Measurements from ENCODE around the gene MICAL2. TPM values are rescaled to one million over a fixed set of nuclear protein-coding genes. Genes with fewer than 3 reads are reported as not detected.

Gene MICAL2
- total and polyA plus RNA-seq, 2 of the 8 experiments (the other 6 are each of a cell fraction or from before 2014, with no cell fraction given), result 1.3 to 4.1 TPM

- Histone ChIP-seq H3K18ac (ENCODE audit: extremely low read depth, low read length) (no peak overlapping the region), H3K9ac (replicated peaks in 1 of 4; ENCODE audit: extremely low read depth in 1 of 4, low read depth in 3 of 4, low read length in 3 of 4) (no peak overlapping the region), H3K9me3 (ENCODE audit: insufficient read depth in 2 of 2, low read depth in 1 of 2, low read length in 1 of 2) (no peaks in the 10 kb centered on the region), H3K56ac (replicated peaks; ENCODE audit: insufficient read length, low read depth, low read length) (no peak overlapping the region), H3K23ac (ENCODE audit: insufficient read length) (no peak overlapping the region), H4K5ac (ENCODE audit: insufficient read length, low read depth, low read length) (no peak overlapping the region), H4K8ac (ENCODE audit: extremely low read depth, insufficient read depth, low read length) (no peak overlapping the region), H3K27ac (ENCODE audit: low read depth, low read length) (no peak overlapping the region), H2BK20ac (ENCODE audit: low read length) (no peak overlapping the region), H2BK120ac (replicated peaks; ENCODE audit: low read depth, low read length) (no peak overlapping the region), H2BK12ac (ENCODE audit: low read depth, low read length) (no peak overlapping the region; the same call in 1 of the 2 replicates), H3K36me3 (ENCODE audit: control insufficient read depth in 2 of 4, insufficient read depth in 4 of 4, low read length in 3 of 4) (no peaks in the 10 kb centered on the region), H2BK15ac (ENCODE audit: low read length) (no peak overlapping the region), H3K23me2 (ENCODE audit: low read depth, low read length) (no peaks in the 10 kb centered on the region), H2BK5ac (ENCODE audit: low read depth, low read length) (no peak overlapping the region), H3K4me1 (replicated peaks in 1 of 4; ENCODE audit: control insufficient read depth in 3 of 4, insufficient read depth in 4 of 4, low read length in 3 of 4) (no peaks in the 10 kb centered on the region), H4K20me1 (replicated peaks in 1 of 2; ENCODE audit: control insufficient read depth in 1 of 2, insufficient read depth in 2 of 2, low read length in 2 of 2) (no peaks in the 10 kb centered on the region), H2AFZ (ENCODE audit: low read length) (no peak overlapping the region), H3K79me1 (ENCODE audit: low read depth, low read length) (no peaks in the 10 kb centered on the region), H3K4me2 (ENCODE audit: insufficient read depth in 1 of 2, low read depth in 2 of 2, low read length in 2 of 2) (no peak overlapping the region), H3K27me3 (replicated peaks in 1 of 4; ENCODE audit: control insufficient read depth in 3 of 4, extremely low read depth in 1 of 4, insufficient read depth in 3 of 4, low read length in 3 of 4) (peaks cover 0 to 3% (median 0%) of the 10 kb centered on the region in 4 experiments; a peak in 1 of 7 replicates), H3K14ac (ENCODE audit: insufficient read length) (no peak overlapping the region), H3K4me3 (ENCODE audit: extremely low read depth in 1 of 4, insufficient read depth in 2 of 4, low read depth in 3 of 4, low read length in 4 of 4) (no peak overlapping the region), H3K79me2 (ENCODE audit: control insufficient read depth in 1 of 2, insufficient read depth in 2 of 2, low read length in 2 of 2) (no peaks in the 10 kb centered on the region), H3K4ac (replicated peaks; ENCODE audit: insufficient read length, low read depth, low read length) (no peak overlapping the region), H4K91ac (replicated peaks; ENCODE audit: insufficient read length, low read length) (no peak overlapping the region), H2AK5ac (ENCODE audit: low read depth, low read length) (no peak overlapping the region)
- 83% methylated on average over 9 of the region's 9 CpGs; no CpG with 5 or more reads in 1 of the 2 experiments for WGBS, 2 experiments (ENCODE audit: extremely low coverage in 1 of 2, insufficient coverage in 1 of 2, insufficient read length in 1 of 2, insufficient replicate concordance in 2 of 2, low coverage in 1 of 2, low lambda C conversion rate in 2 of 2, missing lambda C conversion rate in 1 of 2)
- CTCF ChIA-PET (ENCODE audit: partially characterized antibody), result interaction anchor here (0.8 to 11.9 kb wide), 11 partner anchors 12 to 157 kb away, joined by 3 to 137 read pairs (median 4); no protein-coding TSS in a partner anchor
- DNase-seq (ENCODE audit: low read depth in 1 of 2, low spot score in 2 of 2) (no peak), FAIRE-seq (no peak)
- TF ChIP-seq CHD1 (IDR thresholded peaks at IDR 0.05; ENCODE audit: low read depth, low read length) (no peak), SIN3A (conservative IDR thresholded peaks at IDR 0.05 in 1 of 2, IDR thresholded peaks at IDR 0.05 in 1 of 2; ENCODE audit: low read depth in 1 of 2, low read length in 2 of 2) (no peak), CEBPB (IDR thresholded peaks at IDR 0.05; ENCODE audit: low read depth, low read length) (no peak), RNF2 (IDR thresholded peaks at IDR 0.05; ENCODE audit: borderline replicate concordance, low read depth, low read length, missing control alignments, poor library complexity, severe bottlenecking) (no peak), EZH2 (IDR thresholded peaks at IDR 0.05; ENCODE audit: low read depth, low read length, severe bottlenecking) (no peak), GABPA (IDR thresholded peaks at IDR 0.05; ENCODE audit: borderline replicate concordance, insufficient read depth, low read length) (no peak), RXRA (IDR thresholded peaks at IDR 0.05; ENCODE audit: insufficient read depth, low read depth, low read length) (no peak), BCL11A (IDR thresholded peaks at IDR 0.05; ENCODE audit: low read depth in 2 of 2, low read length in 2 of 2) (no peak), BRCA1 (IDR thresholded peaks at IDR 0.05; ENCODE audit: low read depth, low read length) (no peak), SP1 (IDR thresholded peaks at IDR 0.05; ENCODE audit: low read depth, low read length) (no peak), CTBP2 (IDR thresholded peaks at IDR 0.05; ENCODE audit: borderline replicate concordance, insufficient read depth, insufficient read length, low read length) (no peak)
- POLR2A ChIA-PET (ENCODE audit: partially characterized antibody), result no interaction called here
These were observed 13.9 kb downstream of the MICAL2 start for GRCh38 chr11:12124306-12124705.

Measured in H1 (cell line).